ENCODE results near the gene EIF2S1. TPM values are rescaled to one million over a fixed set of nuclear protein-coding genes. Genes with fewer than 3 reads are reported as not detected.
"Not testable (repeated sequence)": the region's sequence is repeated elsewhere in the genome, so short reads cannot be mapped to it uniquely, and the experiment has no call there.

Gene EIF2S1
- total RNA-seq (10 to 100 TPM; 38.4 to 49.7 TPM), total RNA-seq (62.7 to 129 reads per million in 2 donors)

GRCh38 chr14:67359775-67360469 is at the start of gene EIF2S1, which contains the start of gene ATP6V1D:
TSS of gene EIF2S1 (plus strand) at chr14:67360328. CDS start at chr14:67364768, 4,440 bp downstream.
TSS of gene ATP6V1D (minus strand) at chr14:67359804. CDS start at chr14:67359698, 106 bp downstream.
- ATAC-seq (peak; percentile 92), DNase-seq (peak; percentile 98 to 99 (median 99))
- H3K9me3 ChIP-seq (ENCODE audit: control insufficient read depth, low read length, poor library complexity, severe bottlenecking), result no peaks in the 10 kb centered on the region
- H3K4me1 Mint-ChIP-seq, result peaks cover 48% of the 10 kb centered on the region
- peak within 1 kb of the TSS; percentile 98 for H3K4me3 Mint-ChIP-seq
- H3K27me3 Mint-ChIP-seq, result no peaks in the 10 kb centered on the region
- H3K36me3 Mint-ChIP-seq (ENCODE audit: low read depth), result peaks cover 2% of the 10 kb centered on the region
- peak within 1 kb of the TSS; percentile 98 for H3K27ac Mint-ChIP-seq

GRCh38 chr14:67311868-67312267 is 48.3 kb upstream of the EIF2S1 start:
- ATAC-seq (no peak), DNase-seq (no peak)
- H3K9me3 ChIP-seq (ENCODE audit: control insufficient read depth, low read length, poor library complexity, severe bottlenecking), result no peaks in the 10 kb centered on the region
- Mint-ChIP-seq H3K27ac (no peak overlapping the region), H3K36me3 (ENCODE audit: low read depth) (no peaks in the 10 kb centered on the region), H3K27me3 (no peaks in the 10 kb centered on the region), H3K4me1 (no peaks in the 10 kb centered on the region), H3K4me3 (no peak overlapping the region)

GRCh38 chr14:67313153-67313552 is 47.0 kb upstream of the EIF2S1 start:
- H3K27me3 Mint-ChIP-seq, result no peaks in the 10 kb centered on the region
- no peaks in the 10 kb centered on the region for H3K4me1 Mint-ChIP-seq
- no peak overlapping the region for H3K27ac Mint-ChIP-seq
- H3K4me3 Mint-ChIP-seq, result no peak overlapping the region
- no peak for DNase-seq
- no peaks in the 10 kb centered on the region for H3K9me3 ChIP-seq (ENCODE audit: control insufficient read depth, low read length, poor library complexity, severe bottlenecking)
- ATAC-seq, result no peak
- H3K36me3 Mint-ChIP-seq (ENCODE audit: low read depth), result no peaks in the 10 kb centered on the region

GRCh38 chr14:67317822-67318221 is 42.3 kb upstream of the EIF2S1 start:
- Mint-ChIP-seq H3K4me1 (no peaks in the 10 kb centered on the region), H3K27ac (no peak overlapping the region), H3K36me3 (ENCODE audit: low read depth) (no peaks in the 10 kb centered on the region), H3K27me3 (no peaks in the 10 kb centered on the region), H3K4me3 (no peak overlapping the region)
- ATAC-seq (no peak), DNase-seq (no peak)
- no peaks in the 10 kb centered on the region for H3K9me3 ChIP-seq (ENCODE audit: control insufficient read depth, low read length, poor library complexity, severe bottlenecking)

- H3K27me3 Mint-ChIP-seq, result no peaks in the 10 kb centered on the region
- no peaks in the 10 kb centered on the region for H3K4me1 Mint-ChIP-seq
- no peaks in the 10 kb centered on the region for H3K36me3 Mint-ChIP-seq (ENCODE audit: low read depth)
- no peak for ATAC-seq
- no peak overlapping the region for H3K4me3 Mint-ChIP-seq
- DNase-seq, result no peak
- H3K9me3 ChIP-seq (ENCODE audit: control insufficient read depth, low read length, poor library complexity, severe bottlenecking), result no peaks in the 10 kb centered on the region
- H3K27ac Mint-ChIP-seq, result no peak overlapping the region
Observed at GRCh38 chr14:67319142-67319541, 41.0 kb upstream of the EIF2S1 start.

- H3K4me1 Mint-ChIP-seq; H3K36me3 Mint-ChIP-seq (ENCODE audit: low read depth); H3K27ac Mint-ChIP-seq; H3K9me3 ChIP-seq (ENCODE audit: control insufficient read depth, low read length, poor library complexity, severe bottlenecking); DNase-seq; ATAC-seq; H3K27me3 Mint-ChIP-seq; H3K4me3 Mint-ChIP-seq: not testable (repeated sequence)
Observed at GRCh38 chr14:67329666-67330065, 30.5 kb upstream of the EIF2S1 start.

- Mint-ChIP-seq H3K27ac (no peak overlapping the region), H3K27me3 (no peaks in the 10 kb centered on the region), H3K36me3 (ENCODE audit: low read depth) (peaks cover 6% of the 10 kb centered on the region), H3K4me3 (no peak overlapping the region), H3K4me1 (peaks cover 3% of the 10 kb centered on the region)
- ATAC-seq (no peak), DNase-seq (no peak)
- no peaks in the 10 kb centered on the region for H3K9me3 ChIP-seq (ENCODE audit: control insufficient read depth, low read length, poor library complexity, severe bottlenecking)
Observed at GRCh38 chr14:67331368-67332125, 28.6 kb upstream of the EIF2S1 start.

- no peak overlapping the region for H3K27ac Mint-ChIP-seq
- H3K4me3 Mint-ChIP-seq, result no peak overlapping the region
- no peaks in the 10 kb centered on the region for H3K27me3 Mint-ChIP-seq
- no peak for ATAC-seq
- no peak for DNase-seq
- peaks cover 6% of the 10 kb centered on the region for H3K36me3 Mint-ChIP-seq (ENCODE audit: low read depth)
- H3K9me3 ChIP-seq (ENCODE audit: control insufficient read depth, low read length, poor library complexity, severe bottlenecking), result no peaks in the 10 kb centered on the region
- peaks cover 3% of the 10 kb centered on the region for H3K4me1 Mint-ChIP-seq
Observed at GRCh38 chr14:67332468-67332867, 27.7 kb upstream of the EIF2S1 start.

GRCh38 chr14:67335781-67336180 is 24.3 kb upstream of the EIF2S1 start:
- no peak for DNase-seq
- H3K27me3 Mint-ChIP-seq, result no peaks in the 10 kb centered on the region
- H3K4me1 Mint-ChIP-seq, result no peaks in the 10 kb centered on the region
- no peak overlapping the region for H3K27ac Mint-ChIP-seq
- H3K36me3 Mint-ChIP-seq (ENCODE audit: low read depth), result peaks cover 3% of the 10 kb centered on the region
- ATAC-seq, result no peak
- no peak overlapping the region for H3K4me3 Mint-ChIP-seq
- H3K9me3 ChIP-seq (ENCODE audit: control insufficient read depth, low read length, poor library complexity, severe bottlenecking), result no peaks in the 10 kb centered on the region

- not testable (repeated sequence) for DNase-seq; H3K4me3 Mint-ChIP-seq; ATAC-seq; H3K27ac Mint-ChIP-seq; H3K9me3 ChIP-seq (ENCODE audit: control insufficient read depth, low read length, poor library complexity, severe bottlenecking); H3K4me1 Mint-ChIP-seq; H3K36me3 Mint-ChIP-seq (ENCODE audit: low read depth); H3K27me3 Mint-ChIP-seq
Observed at GRCh38 chr14:67341231-67341630, 18.9 kb upstream of the EIF2S1 start.

GRCh38 chr14:67343601-67344230 is 16.4 kb upstream of the EIF2S1 start:
- H3K36me3 Mint-ChIP-seq (ENCODE audit: low read depth), result no peaks in the 10 kb centered on the region
- DNase-seq (no peak), ATAC-seq (no peak)
- H3K9me3 ChIP-seq (ENCODE audit: control insufficient read depth, low read length, poor library complexity, severe bottlenecking), result no peaks in the 10 kb centered on the region
- H3K4me3 Mint-ChIP-seq, result no peak overlapping the region
- no peaks in the 10 kb centered on the region for H3K27me3 Mint-ChIP-seq
- H3K4me1 Mint-ChIP-seq, result no peaks in the 10 kb centered on the region
- no peak overlapping the region for H3K27ac Mint-ChIP-seq

- H3K27me3 Mint-ChIP-seq, result no peaks in the 10 kb centered on the region
- DNase-seq (no peak), ATAC-seq (no peak)
- no peak overlapping the region for H3K4me3 Mint-ChIP-seq
- H3K9me3 ChIP-seq (ENCODE audit: control insufficient read depth, low read length, poor library complexity, severe bottlenecking), result no peaks in the 10 kb centered on the region
- H3K36me3 Mint-ChIP-seq (ENCODE audit: low read depth), result peaks cover 2% of the 10 kb centered on the region
- H3K4me1 Mint-ChIP-seq, result peaks cover 2% of the 10 kb centered on the region
- no peak overlapping the region for H3K27ac Mint-ChIP-seq
Observed at GRCh38 chr14:67345583-67345982, 14.5 kb upstream of the EIF2S1 start.

- peak overlapping the region; percentile 81 for H3K27ac Mint-ChIP-seq
- H3K9me3 ChIP-seq (ENCODE audit: control insufficient read depth, low read length, poor library complexity, severe bottlenecking), result no peaks in the 10 kb centered on the region
Observed at GRCh38 chr14:67352055-67352454, 8.1 kb upstream of the EIF2S1 start.

More at GRCh38 chr14:67352055-67352454, 8.1 kb upstream of the EIF2S1 start:
- no peak overlapping the region for H3K4me3 Mint-ChIP-seq
- no peak for ATAC-seq
- no peaks in the 10 kb centered on the region for H3K27me3 Mint-ChIP-seq
- peaks cover 4% of the 10 kb centered on the region for H3K36me3 Mint-ChIP-seq (ENCODE audit: low read depth)
- peaks cover 11% of the 10 kb centered on the region for H3K4me1 Mint-ChIP-seq
- DNase-seq, result no peak
